Stimulated activated CD4-positive, alpha-beta T cell treated with anti-CD3 and anti-CD28 coated beads, Interleukin-1b, Interleukin-23, amount 100 ng/mL, for 1 hour (primary cell): ENCODE results near the gene NUP188.

ENCODE experiments used
- DNase-seq, 2 donors: peaks; one replicate each; pipeline ENCODE4 v3.0.0-alpha.2; 2020; ENCODE audit warnings: low read depth in 2 of 2

The NUP188 gene

GRCh38 chr9:129007766-129008468, 60.4 kb downstream of the NUP188 start:
- no peak for DNase-seq

DNA sequence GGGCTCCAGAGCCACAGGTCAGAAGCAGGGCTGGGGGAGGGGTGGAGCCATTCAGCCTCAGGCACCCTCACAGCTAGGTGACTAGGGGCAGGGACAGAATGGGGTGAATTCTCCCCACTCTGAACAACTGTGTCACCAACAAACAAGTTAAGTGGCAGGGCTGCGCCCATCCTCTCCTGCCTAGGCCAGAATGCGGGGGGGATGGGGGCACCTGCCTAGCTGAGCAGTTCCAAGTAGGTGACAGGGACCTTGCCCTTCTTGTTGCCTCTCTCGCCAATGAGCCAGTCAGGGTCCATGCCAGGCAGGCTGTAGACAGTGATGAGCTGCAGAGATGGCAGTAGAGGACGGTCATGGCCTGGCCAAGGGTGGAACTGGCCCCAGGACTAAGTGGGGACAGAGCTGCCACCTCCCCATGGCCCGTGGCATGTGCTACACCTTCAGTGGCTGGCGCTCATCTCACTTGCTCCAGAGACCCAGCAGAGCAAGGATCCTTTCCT, 61.0 kb downstream of the NUP188 start:
- DNase-seq: no peak

DNA sequence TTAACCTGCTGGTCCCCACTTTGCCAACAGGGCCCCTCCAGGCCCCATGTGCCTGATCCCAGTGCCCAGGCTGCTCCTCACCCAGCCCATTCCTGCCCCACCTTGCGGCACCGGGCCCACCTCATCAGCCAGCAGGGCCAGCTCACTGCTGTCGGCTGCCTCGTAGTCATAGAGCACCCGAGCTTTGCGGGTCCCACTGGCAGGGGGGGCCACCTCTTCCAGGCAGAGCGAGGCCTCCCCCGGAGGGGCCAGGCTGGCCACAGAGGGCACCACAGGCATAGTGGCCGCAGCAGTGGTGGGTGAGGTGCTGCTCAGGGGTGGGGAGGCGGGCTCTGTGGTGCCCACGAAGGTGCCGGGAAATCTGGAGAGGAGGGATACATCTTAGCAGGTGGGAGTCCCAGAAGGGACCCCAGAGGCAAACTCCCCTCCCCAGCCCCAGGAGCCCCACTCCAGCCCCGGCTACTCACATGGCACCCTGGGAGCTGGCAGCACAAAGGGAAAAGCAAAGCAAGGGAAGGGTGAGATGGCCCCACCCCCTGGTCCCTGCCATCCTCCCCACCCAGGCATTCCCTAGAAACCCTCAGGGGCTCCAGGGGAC, 61.6 kb downstream of the NUP188 start:
- no peak for DNase-seq

DNA sequence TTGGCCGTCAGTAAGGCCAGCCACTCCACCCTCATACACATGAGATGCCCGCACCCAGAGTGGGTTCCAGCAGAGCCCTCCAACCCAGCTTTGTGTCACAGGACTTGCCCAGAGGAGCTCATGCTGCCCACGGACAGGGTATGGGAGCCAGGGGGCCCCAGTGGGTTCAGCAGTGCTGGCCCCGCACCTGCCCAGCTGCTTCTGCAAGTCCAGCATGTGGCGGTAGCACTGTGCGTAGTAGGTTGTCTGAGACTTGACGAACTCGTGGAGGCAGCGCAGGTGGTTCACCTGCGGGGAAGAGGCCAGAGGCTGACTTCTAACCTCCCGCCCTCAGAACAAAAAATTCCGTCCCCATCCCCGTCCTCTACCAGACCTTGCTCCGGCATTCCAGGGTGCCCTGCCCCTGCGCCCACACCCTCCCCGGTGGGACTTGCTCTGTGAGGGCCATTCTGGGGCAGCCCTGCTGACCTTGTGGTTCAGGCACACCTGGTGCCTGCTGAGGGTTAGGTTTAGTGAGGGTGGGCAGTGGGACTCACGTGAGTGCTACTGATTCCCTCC, 62.2 kb downstream of the NUP188 start:
- DNase-seq: no peak

DNA sequence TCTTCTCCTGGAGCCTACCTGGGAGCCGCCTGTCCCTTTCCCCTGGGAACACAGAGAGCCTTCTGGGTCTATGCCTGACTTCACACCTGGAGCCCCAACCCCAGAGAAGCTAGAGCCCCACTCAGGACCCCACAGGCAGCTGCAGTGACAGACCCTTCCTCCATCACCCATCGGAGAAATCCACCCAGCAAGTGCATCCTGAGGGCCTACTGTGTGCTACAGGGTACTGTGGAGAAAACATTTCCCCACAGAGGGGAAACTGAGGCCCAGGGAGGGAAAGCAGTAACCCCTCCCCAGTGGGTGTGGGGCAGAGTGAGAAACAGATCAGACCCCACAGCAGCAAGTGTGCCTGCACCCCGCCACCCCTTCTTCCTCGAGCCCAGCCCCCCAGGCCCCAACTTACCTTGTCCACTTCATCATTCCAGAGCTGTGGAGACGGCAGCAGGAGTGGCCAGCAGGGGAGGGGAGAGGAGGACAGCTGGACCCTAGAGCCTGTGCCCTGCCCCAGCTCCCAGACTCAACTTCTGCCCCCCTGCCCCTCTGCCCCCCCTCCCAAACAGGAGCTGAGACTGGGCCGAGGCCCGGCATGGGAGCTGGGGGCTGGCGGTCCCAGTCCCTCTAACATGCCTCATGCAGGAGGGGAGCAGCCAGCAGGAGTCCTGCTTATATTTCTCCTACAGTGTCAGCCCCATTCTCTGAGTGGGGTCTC, 62.9 kb downstream of the NUP188 start:
- DNase-seq: no peak

GRCh38 chr9:129011170-129011569, 63.7 kb downstream of the NUP188 start:
- DNase-seq: no peak

DNA sequence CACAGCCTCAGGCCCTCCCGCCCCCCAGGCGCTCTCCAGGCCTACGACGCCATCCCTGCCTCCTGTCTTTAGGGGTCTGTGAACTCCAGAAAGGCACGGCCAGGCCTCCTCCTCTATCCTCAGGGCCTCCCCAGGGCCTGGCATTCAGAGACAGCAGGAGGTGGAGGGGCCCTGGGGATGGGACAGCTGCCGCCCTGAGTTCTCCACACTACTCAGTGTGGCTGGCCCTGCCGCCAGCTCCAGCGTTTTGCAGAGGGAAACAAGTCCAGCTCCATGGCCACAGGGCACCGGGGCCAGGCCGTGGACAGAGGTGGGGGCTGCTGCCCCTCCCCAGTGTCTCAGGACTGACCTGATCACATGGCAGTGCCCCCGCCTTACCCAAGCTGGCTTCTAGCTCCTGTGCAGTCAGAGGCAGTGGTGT, 64.3 kb downstream of the NUP188 start:
- DNase-seq: no peak

DNA sequence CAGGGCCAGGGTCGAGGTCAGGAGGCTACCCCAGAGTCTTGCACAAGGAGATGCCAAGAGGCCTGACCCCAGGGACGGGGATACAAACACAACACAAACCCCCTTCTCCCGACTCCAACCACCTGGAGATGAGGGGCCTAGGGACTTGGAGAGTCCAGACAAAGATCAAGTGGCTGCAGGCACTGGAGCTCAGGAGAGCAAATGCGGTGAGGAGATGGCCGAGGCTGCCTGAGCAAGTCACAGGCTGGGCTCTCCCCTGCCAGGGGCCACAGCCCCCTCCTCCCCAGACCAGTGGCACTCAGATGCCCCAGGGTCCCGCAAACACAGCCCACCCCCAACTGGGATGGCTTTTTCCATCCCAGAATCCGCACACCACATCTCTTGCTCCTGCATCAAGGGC, 64.8 kb downstream of the NUP188 start:
- DNase-seq: no peak

DNA sequence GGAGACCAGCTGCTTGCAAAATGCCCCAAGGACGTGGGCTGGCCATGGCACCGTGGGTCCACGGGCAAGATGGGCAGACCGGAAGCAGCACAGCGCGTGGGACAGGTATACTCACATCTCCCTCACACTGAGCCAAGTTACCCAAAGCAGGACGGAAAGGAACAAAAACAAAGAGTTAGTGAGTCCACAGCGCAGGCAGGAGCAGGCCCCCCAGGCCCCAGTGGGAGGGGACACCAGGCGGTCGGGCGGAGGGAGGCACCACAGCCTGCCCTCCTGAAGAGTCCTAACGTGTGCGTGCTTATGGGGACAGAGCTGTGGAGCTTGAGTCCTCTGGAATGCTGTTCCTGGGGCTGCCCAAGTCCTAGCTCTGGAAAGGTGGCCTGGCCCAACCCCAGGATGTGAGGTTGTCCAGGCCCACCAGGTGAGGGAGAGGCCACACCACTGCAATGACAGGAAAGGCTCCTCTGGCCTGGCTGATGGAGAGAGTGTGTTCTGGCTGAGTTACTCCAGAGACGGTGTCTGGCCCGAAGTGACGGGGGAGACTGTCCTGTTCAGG, 65.5 kb downstream of the NUP188 start:
- DNase-seq: no peak

GRCh38 chr9:129013674-129014073, 66.2 kb downstream of the NUP188 start:
- no peak for DNase-seq

DNA sequence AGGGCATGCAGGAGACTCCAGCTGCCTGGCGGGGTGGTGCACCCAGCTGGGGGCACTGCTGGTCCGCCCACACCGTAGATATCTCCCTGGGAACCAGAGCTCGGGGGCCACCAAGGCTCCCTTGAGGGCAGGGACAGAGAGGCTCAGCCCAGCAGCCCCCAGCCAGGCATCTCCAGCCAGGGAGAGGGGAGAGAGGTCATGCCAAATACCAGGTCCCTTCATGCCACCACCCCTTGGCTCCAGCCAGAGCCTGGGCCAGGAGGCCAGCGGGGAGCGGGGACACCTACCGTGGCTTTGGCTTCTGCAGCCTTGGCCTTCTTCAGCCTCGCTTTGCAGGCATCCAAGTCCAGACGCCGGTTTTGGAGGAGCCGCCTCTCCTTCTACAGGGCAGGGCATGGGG, 66.6 kb downstream of the NUP188 start:
- no peak for DNase-seq

DNA sequence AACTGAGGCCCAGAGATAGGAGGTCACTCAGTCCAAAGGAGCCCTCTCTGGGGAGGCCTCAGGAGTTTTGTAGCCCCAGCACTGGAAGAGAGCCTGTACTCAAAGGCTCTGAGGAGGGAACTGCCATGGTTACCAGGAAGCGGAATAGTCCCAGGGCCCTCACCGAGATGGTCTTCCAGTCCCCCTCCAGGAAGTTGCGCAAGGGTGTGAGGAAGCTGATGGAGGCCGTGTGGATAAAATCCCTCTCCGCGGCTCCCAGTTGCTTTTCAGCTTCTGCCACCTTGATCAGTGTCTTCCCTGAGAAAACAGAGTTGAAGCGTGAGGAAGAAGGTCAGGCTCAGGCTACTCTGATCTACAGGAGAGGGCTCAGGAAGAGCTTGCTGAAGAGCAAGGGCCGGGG, 67.1 kb downstream of the NUP188 start:
- no peak for DNase-seq

DNA sequence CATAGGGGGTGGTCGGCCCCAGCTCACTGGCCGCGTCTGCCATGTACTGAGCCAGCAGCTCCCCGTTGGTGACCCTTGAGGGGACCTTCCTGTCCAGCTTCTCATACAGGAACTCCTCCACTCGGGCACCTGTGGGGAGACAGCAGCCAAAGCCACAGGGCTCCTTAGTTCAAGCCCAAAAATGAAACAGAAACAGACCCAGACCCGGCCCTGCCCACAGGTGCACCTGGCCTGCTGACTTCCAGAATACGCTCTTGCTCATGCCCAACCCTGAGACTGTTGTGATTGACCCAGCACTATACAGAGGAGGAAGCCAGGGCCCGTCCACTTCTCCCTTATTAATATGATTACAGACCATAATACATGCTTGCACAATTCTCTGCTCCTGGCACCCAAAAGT, 73.6 kb downstream of the NUP188 start:
- no peak for DNase-seq

DNA sequence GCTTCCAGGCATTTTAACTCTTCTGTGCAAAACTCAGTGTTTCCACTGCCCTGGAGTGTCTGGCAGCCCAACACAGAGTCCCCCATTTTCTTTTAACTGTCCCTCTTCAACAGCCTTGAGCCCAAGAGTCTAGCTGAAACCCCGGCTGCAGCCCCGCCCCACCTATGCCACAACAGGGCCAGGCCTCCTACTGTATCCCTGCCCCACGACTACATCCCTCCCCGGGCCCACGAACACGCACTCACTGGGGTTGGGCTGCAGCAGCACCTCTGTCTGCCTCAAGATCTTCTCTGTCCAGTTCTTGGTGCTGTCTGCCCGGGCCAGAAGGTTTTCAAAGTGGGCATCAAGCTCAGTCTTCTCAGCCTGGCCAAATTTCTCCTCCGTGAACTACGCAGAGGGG, 74.5 kb downstream of the NUP188 start:
- no peak for DNase-seq

DNA sequence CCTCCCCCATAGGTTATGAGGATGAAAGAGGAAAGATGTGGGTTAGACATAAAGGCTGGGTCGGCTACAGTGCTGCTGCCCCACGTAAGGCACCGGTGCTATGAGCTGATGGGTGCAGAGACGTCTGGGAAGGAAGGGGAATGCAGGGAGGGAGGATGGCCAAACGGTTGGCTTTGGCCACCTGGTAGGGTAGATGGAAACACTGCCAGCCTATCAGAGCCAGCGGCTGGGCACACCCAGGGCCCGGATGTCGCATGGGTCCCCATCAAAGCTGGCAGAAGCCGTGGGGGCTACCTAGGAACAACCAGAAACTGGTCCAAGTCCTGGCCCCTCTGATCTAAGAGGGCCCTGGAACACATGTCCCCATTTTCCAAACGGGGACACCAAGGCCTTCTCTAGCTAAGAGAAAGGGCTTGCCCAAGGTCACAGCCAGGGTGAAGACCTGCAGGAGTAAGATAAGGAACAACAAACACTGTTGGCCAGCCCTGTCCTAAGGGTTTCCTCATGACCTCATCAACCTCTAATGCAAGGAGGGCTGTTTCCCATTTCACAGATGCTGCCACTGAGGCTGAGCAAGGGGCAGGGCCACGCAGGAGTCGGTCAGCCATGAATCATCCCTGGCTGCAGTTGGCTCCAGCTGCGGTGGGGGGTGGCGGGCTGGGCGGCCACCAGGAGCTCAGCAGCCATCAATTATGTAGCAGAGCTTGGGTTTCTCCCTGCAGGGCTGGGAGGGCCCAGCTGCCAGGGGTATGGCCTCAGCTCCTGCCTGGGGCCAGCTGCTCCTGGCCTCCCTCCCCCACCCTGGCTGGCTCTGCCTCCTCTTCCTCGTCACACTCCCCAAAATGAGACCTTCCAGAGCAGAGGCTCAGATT, 75.8 kb downstream of the NUP188 start:
- no peak for DNase-seq

DNA sequence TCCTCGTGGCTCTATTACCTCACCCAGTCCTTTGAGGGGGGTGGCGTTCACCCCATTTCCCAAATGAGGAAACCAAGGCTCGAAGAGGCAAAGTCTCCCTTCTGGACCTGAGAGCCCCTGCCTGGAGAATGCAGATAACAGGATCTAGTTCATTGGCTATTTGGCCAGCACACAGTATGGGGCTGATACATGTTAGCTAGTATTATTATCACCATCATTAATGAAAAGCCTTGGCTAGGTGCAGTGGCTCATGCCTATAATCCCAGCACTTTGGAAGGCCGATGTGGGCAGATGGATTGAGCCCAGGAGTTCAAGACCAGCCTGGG, 76.4 kb downstream of the NUP188 start:
- no peak for DNase-seq

- DNase-seq: no peak
These were observed 79.1 kb downstream of the NUP188 start for GRCh38 chr9:129026442-129027223.

- no peak for DNase-seq
These were observed 79.8 kb downstream of the NUP188 start for GRCh38 chr9:129027224-129027684.

DNA sequence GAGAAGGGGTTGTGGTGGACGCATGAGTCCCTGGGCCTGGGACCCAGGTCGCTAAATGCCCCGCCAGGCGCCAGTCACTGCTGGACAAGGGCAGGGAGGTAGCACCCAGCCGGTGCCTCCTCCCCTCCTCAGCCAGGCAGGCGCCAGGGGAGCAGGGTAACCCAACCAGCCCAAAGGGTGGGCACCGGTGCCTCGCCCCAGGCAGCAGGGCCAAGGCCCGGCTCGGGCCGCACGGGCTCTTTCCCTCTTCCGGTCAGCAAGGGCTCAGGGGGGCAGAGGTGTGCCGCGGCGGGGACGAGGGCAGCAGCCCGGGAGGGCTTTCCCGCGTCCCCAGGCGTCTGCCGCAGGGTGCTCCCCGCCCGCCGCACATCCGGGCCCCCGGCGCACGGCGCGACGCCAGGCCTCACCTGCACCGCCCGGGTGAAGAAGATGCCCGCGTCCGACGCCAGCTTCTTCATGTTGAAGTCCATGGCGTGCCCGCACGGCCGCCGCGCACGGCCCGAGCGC, 80.2 kb downstream of the NUP188 start:
- DNase-seq: peak; percentile 13 to 37

- peak; percentile 93 to 98 for DNase-seq
These were observed 80.9 kb downstream of the NUP188 start, which contains the start of gene SH3GLB2 for GRCh38 chr9:129028192-129028966. SH3GLB2 (minus strand) TSS chr9:129028331; CDS start chr9:129028154, 177 bp downstream.
